NCI-H510A treated with DMSO at 0.1 percent for 48 hours (cell line): ENCODE measurements around the gene LIMS3.
"Not testable (repeated sequence)": the region's sequence is repeated elsewhere in the genome, so short reads cannot be mapped to it uniquely, and the experiment has no call there.

Experiments used
- DNase-seq: peaks from one replicate; lab custom pipeline; 2025; lab: John Stamatoyannopoulos, UW

LIMS3 gene

GRCh38 chr2:109924481-109924880, 26.0 kb downstream of the LIMS3 start:
- DNase-seq = not testable (repeated sequence)

DNA sequence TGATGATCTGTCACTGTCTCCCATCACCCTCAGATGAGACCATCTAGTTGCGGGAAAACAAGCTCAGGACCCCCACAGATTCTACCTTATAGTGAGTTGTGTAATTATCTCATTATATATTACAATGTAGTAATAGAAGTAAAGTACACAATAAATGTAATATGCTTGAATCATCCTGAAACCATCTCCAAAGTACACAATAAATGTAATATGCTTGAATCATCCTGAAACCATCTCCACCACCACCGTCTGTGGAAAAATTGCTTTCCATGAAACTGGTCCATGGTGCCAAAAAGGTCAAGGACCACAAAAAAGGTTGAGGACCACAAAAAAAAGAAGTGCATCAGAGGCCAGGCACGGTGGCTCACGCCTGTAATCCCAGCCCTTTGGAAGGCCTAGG, 29.3 kb downstream of the LIMS3 start:
- not testable (repeated sequence) for DNase-seq

GRCh38 chr2:109929222-109929621, 30.7 kb downstream of the LIMS3 start:
- not testable (repeated sequence) for DNase-seq

- DNase-seq = not testable (repeated sequence)
Measured at GRCh38 chr2:109936534-109936933, 38.0 kb downstream of the LIMS3 start.

DNA sequence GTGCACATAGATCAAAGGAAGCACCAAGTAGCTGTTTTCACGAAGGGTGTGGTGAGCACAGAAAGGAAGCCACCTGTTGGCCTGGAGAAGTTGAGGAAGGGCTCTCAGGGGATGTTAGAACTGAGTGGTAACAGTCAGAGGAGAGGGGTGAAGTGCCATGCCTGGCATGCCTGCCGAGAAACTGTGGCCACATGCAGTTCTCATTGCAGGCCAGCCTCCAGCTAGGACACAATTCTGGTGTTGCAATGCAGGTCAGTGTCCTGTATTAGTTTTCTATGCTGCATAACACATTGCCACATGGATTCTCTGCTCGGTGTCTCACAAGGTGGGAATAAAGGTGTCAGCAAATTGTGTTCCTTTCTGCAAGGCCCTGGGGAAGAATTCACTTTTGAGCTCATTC, 46.9 kb downstream of the LIMS3 start:
- DNase-seq = not testable (repeated sequence)

- not testable (repeated sequence) for DNase-seq
Measured at GRCh38 chr2:109947262-109947958, 48.9 kb downstream of the LIMS3 start.

- not testable (repeated sequence) for DNase-seq
Measured at GRCh38 chr2:109947959-109948520, 49.6 kb downstream of the LIMS3 start.

DNA sequence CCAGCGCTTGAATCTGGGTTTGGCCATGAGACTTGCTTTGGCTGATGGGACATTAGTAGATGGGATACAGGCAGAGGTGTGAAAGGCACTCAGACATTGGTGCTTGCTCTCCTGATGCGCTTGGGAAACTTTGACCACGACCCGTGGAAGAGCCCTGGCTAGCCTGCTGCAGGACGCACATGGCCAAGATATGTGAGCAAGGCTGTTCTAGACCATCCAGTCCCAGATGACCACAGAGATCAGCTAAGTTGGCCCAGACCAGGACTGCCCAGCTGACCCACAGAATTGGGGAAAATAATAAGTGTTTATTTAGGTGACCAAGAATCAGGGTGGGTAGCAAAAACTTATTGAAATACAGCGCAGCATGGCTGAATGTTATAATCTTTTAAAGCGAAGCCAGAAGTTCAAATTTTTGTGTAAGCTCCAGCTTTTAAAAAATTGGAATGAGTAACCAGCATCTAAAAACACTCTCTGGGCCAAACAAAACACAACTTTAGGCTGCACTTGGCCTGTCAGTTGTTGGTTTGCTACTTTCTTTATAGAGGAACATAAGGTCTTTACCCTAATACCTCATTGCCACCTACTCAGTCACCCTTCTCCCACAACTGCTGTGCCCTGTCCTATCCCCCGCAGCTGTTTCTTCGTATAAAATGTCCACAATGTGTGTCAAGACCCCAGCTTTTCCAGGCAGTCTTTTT, 51.8 kb downstream of the LIMS3 start:
- not testable (repeated sequence) for DNase-seq

DNA sequence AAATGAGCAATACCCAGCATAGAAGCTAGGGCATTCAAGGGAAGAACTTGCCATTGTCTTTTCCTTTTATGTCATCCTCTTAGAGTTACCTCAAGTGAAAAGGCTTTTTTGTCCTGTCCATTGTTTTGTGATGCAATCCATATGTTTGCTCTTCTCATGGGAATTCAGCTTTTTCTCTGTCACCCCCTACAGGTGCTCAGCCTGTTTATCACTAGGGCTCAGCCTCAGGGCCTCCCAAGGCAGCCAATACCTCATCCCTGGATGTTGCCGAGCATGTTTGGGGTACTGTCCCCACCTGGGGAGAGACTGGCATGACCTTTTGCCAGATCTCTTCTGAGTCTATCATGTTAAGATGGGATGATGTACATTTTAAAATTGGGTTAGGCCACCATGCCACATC, 65.5 kb downstream of the LIMS3 start:
- DNase-seq = not testable (repeated sequence)

DNA sequence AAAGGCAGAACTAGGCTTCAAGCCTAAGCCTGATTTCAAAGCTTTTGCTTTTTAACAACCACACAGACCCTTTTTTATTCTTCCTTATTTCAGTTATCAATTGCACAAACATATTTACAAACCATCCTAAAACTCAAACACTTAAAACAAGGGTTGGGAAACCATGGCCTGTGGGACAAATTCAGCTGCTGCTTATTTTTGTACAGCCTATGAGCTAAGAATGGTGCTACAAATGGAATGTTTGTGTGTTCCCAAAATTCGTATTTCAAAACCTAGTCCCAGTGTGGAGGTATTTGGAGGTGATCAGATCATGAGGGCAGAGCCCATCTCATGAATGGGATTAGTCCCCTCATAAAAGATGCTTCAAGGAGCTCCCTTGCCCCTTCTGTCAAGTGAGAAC, 67.0 kb downstream of the LIMS3 start:
- DNase-seq = not testable (repeated sequence)

DNA sequence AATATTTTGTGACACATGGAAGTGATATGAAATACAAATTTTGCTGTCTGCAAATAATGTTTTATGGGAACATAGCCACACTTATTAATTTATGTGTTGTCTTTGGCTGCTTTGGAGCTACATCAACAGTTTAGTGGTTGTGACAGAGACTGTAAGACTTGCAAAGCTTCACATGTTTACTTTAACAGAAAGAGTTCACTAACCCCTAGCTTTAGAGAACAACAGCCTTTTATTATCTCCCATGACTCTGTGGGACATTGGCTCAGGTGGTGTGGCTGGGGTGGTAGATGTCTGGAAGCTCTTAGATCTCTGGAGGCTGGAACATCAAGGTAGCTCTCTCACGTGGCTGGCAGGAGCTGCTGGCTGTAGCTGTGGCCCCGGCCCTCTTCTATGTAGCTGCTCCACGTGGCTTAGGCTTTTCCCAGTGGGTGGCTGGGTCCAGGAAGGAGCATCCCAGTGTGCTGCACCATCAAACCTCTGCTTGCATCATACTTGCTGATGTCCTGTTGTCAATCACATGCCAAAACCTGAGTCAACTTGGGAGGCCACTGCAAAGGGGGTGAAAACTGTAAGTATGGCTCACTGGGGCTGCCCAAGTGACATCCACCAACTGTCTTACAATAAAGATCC, 67.7 kb downstream of the LIMS3 start:
- DNase-seq = not testable (repeated sequence)

DNA sequence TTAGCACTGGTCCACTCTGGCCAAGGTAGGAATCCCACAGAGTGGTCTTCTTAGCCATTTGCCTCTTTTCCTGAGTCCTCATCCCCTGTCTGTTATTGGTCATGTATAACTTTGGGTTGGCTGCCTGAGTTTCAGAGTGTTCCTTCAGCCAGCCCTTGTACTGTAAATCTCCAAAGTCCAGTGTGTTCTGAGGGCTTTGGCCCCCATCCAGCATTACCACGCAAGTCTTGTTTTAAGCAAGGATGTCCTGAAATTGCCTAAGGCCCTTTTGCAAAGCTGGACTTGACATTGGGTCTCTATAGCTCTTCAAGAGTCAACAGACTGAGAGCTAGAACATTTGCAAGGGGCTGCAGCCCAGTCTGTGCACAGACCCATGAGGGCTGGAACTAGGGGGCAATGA, 68.4 kb downstream of the LIMS3 start:
- not testable (repeated sequence) for DNase-seq

DNA sequence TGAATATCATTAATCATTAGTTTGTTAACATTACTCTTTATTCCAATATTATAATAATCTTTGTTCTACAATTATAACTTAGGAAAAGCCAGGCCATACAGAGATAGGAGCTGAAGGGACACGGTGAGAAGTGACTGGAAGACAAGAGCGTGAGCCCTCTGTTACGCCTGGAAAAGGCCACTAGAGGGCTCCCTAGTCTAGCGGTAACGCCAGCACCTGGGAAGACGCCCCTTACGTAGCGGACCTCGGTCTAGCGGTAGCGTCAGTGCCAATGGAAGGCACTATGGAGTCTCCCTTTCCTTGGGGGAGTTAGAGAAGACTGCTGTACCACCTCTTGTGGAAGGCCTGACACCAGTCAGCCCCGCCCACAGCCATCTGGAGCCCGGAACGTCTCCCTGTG, 71.4 kb downstream of the LIMS3 start:
- not testable (repeated sequence) for DNase-seq

DNA sequence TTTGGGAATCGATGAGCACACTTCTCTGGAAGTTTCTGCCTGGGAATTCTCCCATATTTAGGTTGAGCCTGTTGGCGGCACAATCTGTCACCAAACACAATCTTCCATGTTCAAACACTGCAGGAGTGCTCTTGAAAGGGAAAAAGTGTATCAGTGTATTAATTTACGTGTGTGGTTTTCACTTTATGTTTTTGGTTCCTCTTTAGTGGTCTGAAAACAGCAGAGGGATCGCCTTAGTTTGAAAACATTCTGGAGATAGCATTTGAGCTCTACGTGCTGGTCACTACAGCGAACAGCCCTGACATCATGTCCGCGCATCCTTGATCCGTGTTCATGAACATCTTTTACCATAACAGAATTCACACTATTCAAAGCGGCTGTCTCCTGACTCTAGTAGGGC, 73.2 kb downstream of the LIMS3 start:
- DNase-seq = not testable (repeated sequence)
